Panc1 (cell line): Measurements from ENCODE around the gene EPHA6. TPM values are rescaled to one million over a fixed set of nuclear protein-coding genes. Genes with fewer than 3 reads are reported as not detected.

Source experiments
- ATAC-seq: fragments of 200-7000 bp; cut with Tn5 transposase; 2 replicates; pipeline ENCODE4 v1.9.1; 2020; ENCODE audit warnings: mild to moderate bottlenecking, moderate library complexity
- BruUV-seq: library from RNA; stranded (reverse); fragments of 400-500 nt; replicated peaks from 2 replicates; lab custom pipeline; 2021; lab: Mats Ljungman, UMichigan
- CTCF ChIA-PET: fragments of 300-600 bp; sonication (Branson Sonifier 250); formaldehyde crosslinking; loops from one replicate; lab custom pipeline; 2022; ENCODE audit warnings: antibody characterized with exemption; lab: Charles Lee
- POLR2A ChIA-PET: fragments of 300-600 bp; sonication (Branson Sonifier 250); formaldehyde crosslinking; loops from one replicate; lab custom pipeline; 2022; ENCODE audit warnings: antibody characterized with exemption; lab: Charles Lee
- DNase-seq: peaks from one replicate; pipeline ENCODE4 v3.0.0-alpha.2; 2010; ENCODE audit warnings: low read depth, low spot score
- H3K27ac ChIP-seq: 2 replicates; pipeline ENCODE4 v1.5.1; 2011; ENCODE audit warnings: mild to moderate bottlenecking, low read length, inconsistent platforms
- H3K27me3 ChIP-seq: fragments of 200-500 bp; sonication (Bioruptor generic); 2 replicates; pipeline ENCODE4 v1.6.0; 2014; ENCODE audit warnings: low read length, inconsistent platforms; ENCODE audit not compliant: control insufficient read depth, insufficient read depth
- H3K36me3 ChIP-seq: fragments of 200-500 bp; sonication (Bioruptor generic); 2 replicates; pipeline ENCODE4 v1.5.1; 2014; ENCODE audit warnings: inconsistent platforms, mild to moderate bottlenecking, low read length, moderate library complexity; ENCODE audit not compliant: control insufficient read depth, insufficient read depth
- H3K4me1 ChIP-seq: 2 replicates; pipeline ENCODE4 v1.5.1; 2011; ENCODE audit warnings: inconsistent platforms, mild to moderate bottlenecking, low read length, moderate library complexity; ENCODE audit not compliant: control insufficient read depth, insufficient read depth
- H3K4me3 ChIP-seq, 2 experiments: 2 replicates each; pipeline ENCODE4 v1.5.1; 2011 to 2012; ENCODE audit warnings: low read depth in 2 of 2, low read length in 2 of 2, mild to moderate bottlenecking in 2 of 2, inconsistent platforms in 1 of 2, moderate library complexity in 1 of 2
- H3K9me3 ChIP-seq: fragments of 200-500 bp; sonication (Bioruptor generic); 2 replicates; pipeline ENCODE4 v1.5.1; 2014; ENCODE audit warnings: low read depth, mild to moderate bottlenecking, inconsistent platforms, low read length, moderate library complexity; ENCODE audit not compliant: control insufficient read depth, insufficient read depth
- CTCF ChIP-seq: fragments of 450-650 bp; IDR thresholded peaks from 2 replicates; pipeline ENCODE4 v1.5.1; 2017; ENCODE audit warnings: mild to moderate bottlenecking
- POLR2AphosphoS5 ChIP-seq: IDR thresholded peaks from 2 replicates; pipeline ENCODE4 v1.6.1; 2012; ENCODE audit warnings: mild to moderate bottlenecking, low read depth, low read length, moderate library complexity
- REST ChIP-seq, 2 experiments: IDR thresholded peaks; 2 replicates each; pipeline ENCODE4 v1.6.1; 2011 to 2012; ENCODE audit warnings: low read depth in 2 of 2, control low read depth in 1 of 2, low read length in 1 of 2, mild to moderate bottlenecking in 1 of 2, moderate library complexity in 1 of 2; ENCODE audit not compliant: insufficient read depth in 1 of 2
- SIN3A ChIP-seq: IDR thresholded peaks from 2 replicates; pipeline ENCODE4 v1.6.1; 2012; ENCODE audit warnings: low read depth, mild to moderate bottlenecking, low read length, moderate library complexity, borderline replicate concordance; ENCODE audit not compliant: insufficient read depth
- TCF7L2 ChIP-seq: IDR thresholded peaks from 2 replicates; pipeline ENCODE4 v1.6.1; 2011; ENCODE audit warnings: mild to moderate bottlenecking, low read depth, low read length, inconsistent platforms
- in situ Hi-C: cut with HindIII; loops from 2 replicates; pipeline ENCODE4 v1.10.0; 2016; ENCODE audit warnings: low sequenced_read_pairs, low pct_unique_long_range_greater_than_20kb
- intact Hi-C: fragments of 100-400 bp; cut with micrococcal nuclease; formaldehyde crosslinking; loops from one replicate; pipeline ENCODE4 v1.10.0; 2022; ENCODE audit not compliant: unreplicated experiment
- total RNA-seq: library from RNA; stranded (reverse); gene quantifications from one replicate; pipeline ENCODE4 v1.2.1, GENCODE V29; 2021; ENCODE audit not compliant: unreplicated experiment

Gene EPHA6
- total RNA-seq, 1 experiment from 2014 or later: 0.57 TPM

DNA sequence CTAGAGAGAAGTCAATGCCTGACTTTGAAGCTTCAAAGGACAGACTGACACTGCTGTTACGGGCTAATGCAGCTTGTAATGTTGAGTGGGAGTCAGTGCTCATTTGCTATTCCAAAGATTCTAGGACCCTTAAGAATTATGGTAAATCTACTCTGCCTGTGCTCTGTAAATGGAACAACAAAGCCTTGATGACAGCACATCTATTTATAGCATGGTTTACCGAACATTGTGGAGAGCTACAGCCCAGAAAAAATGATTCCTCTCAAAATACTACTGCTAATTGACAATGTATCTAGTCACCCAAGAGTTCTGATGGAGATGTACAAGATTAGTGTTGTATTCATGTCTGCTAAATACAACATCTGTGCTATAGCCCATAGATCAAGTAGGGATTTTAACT, 262.3 kb downstream of the EPHA6 start:
- H3K36me3 ChIP-seq: no peaks in the 10 kb centered on the region
- no peak overlapping the region for H3K4me3 ChIP-seq
- ChIA-PET CTCF (no interaction called here), POLR2A (no interaction called here)
- DNase-seq (no peak), ATAC-seq (no peak)
- TF ChIP-seq REST (IDR thresholded peaks at IDR 0.05; ENCODE audit: insufficient read depth in 1 of 2, low read depth in 2 of 2, low read length in 1 of 2): no peak
- TF ChIP-seq TCF7L2: no peak
- no peak for TF ChIP-seq SIN3A
- no peak for TF ChIP-seq CTCF
- TF ChIP-seq POLR2AphosphoS5: no peak
- no peaks in the 10 kb centered on the region for H3K27me3 ChIP-seq
- no TSS peak for BruUV-seq
- in situ Hi-C loops (no loop called here), intact Hi-C loops (no loop called here)
- H3K9me3 ChIP-seq: no peaks in the 10 kb centered on the region
- no peaks in the 10 kb centered on the region for H3K4me1 ChIP-seq
- no peak overlapping the region for H3K27ac ChIP-seq

DNA sequence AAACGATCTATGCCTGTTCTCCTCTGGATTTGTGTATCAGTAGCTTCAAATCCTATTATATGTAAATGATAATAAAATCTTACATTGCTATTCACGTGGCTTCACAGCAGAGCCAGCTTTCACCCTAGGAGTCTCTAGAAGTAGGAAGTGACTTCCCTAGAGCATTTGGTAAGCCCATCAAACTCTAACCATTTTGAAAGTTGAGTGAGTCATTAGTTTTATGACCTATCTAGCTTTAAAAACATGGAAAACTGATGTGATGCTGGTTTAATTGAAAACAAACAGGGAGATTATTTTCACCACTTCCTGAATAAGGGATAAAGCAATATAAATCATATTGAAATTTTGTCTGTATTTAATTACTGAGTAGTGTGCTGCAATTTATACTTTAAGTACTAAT, 275.2 kb downstream of the EPHA6 start:
- CTCF ChIA-PET: no interaction called here
- ATAC-seq: no peak

More for the DNA sequence above, 275.2 kb downstream of the EPHA6 start:
- Histone ChIP-seq H3K4me3 (no peak overlapping the region), H3K9me3 (no peaks in the 10 kb centered on the region; the same call in 1 of the 2 replicates), H3K27ac (no peak overlapping the region), H3K27me3 (no peaks in the 10 kb centered on the region), H3K36me3 (no peaks in the 10 kb centered on the region), H3K4me1 (no peaks in the 10 kb centered on the region)
- no peak for DNase-seq
- POLR2A ChIA-PET: no interaction called here
- no TSS peak for BruUV-seq
- in situ Hi-C loops (no loop called here), intact Hi-C loops (no loop called here)
- TF ChIP-seq TCF7L2: no peak
- TF ChIP-seq REST (IDR thresholded peaks at IDR 0.05; ENCODE audit: insufficient read depth in 1 of 2, low read depth in 2 of 2, low read length in 1 of 2): no peak
- TF ChIP-seq CTCF: no peak
- no peak for TF ChIP-seq SIN3A
- no peak for TF ChIP-seq POLR2AphosphoS5
